Aorta (tissue), 5 donors: ENCODE data around the gene GSK3A. TPM values are rescaled to one million over a fixed set of nuclear protein-coding genes. Genes with fewer than 3 reads are reported as not detected.
"Not testable (repeated sequence)": the region's sequence is repeated elsewhere in the genome, so short reads cannot be mapped to it uniquely, and the experiment has no call there.

Experiments used
- ATAC-seq: fragments of 200-7000 bp; cut with Tn5 transposase; one replicate; pipeline ENCODE4 v1.9.1; 2022; ENCODE audit warnings: moderate library complexity; ENCODE audit not compliant: low FRiP score
- DNase-seq, 2 donors: peaks; one replicate each; pipeline ENCODE4 v3.0.0-alpha.2; 2020
- H3K27ac ChIP-seq, 2 donors: one replicate each; pipeline ENCODE4 v1.5.1; 2013; ENCODE audit warnings: low read length in 2 of 2, mild to moderate bottlenecking in 2 of 2, moderate library complexity in 2 of 2, control low read depth in 1 of 2, inconsistent platforms in 1 of 2, low read depth in 1 of 2
- H3K27me3 ChIP-seq, 2 donors: one replicate each; pipeline ENCODE4 v1.6.1; 2013; ENCODE audit warnings: control low read depth in 1 of 2, low read length in 1 of 2, mild to moderate bottlenecking in 1 of 2, moderate library complexity in 1 of 2; ENCODE audit not compliant: insufficient read depth in 2 of 2, control insufficient read depth in 1 of 2
- H3K36me3 ChIP-seq, 2 donors: one replicate each; pipeline ENCODE4 v1.6.1; 2013; ENCODE audit warnings: control low read depth in 1 of 2, low read length in 1 of 2, mild to moderate bottlenecking in 1 of 2; ENCODE audit not compliant: insufficient read depth in 2 of 2, control insufficient read depth in 1 of 2
- H3K4me1 ChIP-seq, 2 donors: one replicate each; pipeline ENCODE4 v1.6.1; 2013; ENCODE audit warnings: low read length in 2 of 2, control low read depth in 1 of 2, mild to moderate bottlenecking in 1 of 2, moderate library complexity in 1 of 2; ENCODE audit not compliant: insufficient read depth in 2 of 2, control insufficient read depth in 1 of 2
- H3K4me3 ChIP-seq, 2 donors: one replicate each; pipeline ENCODE4 v1.5.1; 2013; ENCODE audit warnings: low read length in 2 of 2, control low read depth in 1 of 2, mild to moderate bottlenecking in 1 of 2
- H3K9me3 ChIP-seq: one replicate; pipeline ENCODE4 v1.6.1; 2013; ENCODE audit warnings: mild to moderate bottlenecking, low read length; ENCODE audit not compliant: control insufficient read depth
- WGBS, 2 donors: extraction: QIAGEN DNeasy Blood & Tissue Kit; methylation state at CpG; one replicate each; pipeline ENCODE4 v1.1.7; 2013; 5-methylcytosine and 5-hydroxymethylcytosine counted together
- intact Hi-C, 2 donors: fragments of 100-400 bp; cut with DNase I; formaldehyde crosslinking; loops; one replicate each; pipeline versions ENCODE4 v1.14.2 to v1.15.0; 2022
- polyA plus RNA-seq, 2 donors: library from polyadenylated mRNA; stranded (reverse); fragments of 200-250 nt; gene quantifications; one replicate each; pipeline ENCODE4 v1.2.3, GENCODE V29; 2013
- total RNA-seq, 2 donors: library from RNA; stranded (reverse); fragmentation: NEBNext Ultra II Directional; extraction: Animal tissue kit (Norgen Biotek cat#: 25700); gene quantifications; one replicate each; pipeline ENCODE4 v1.2.1, GENCODE V29; 2021
- donor health status: healthy with polysubstance abuse.
- donor health status: Bipolar disorder and iron deficiency.
- donor health status: DM: no; HTN: no; CAD: no.
- donor health status: DM: no; HTN: no; CAD: no.
- donor health status: DM: yes; HTN: yes; CAD: no.

Gene GSK3A
- total and polyA plus RNA-seq, 4 donors = 28.8 to 40.7 (median 35.2) TPM

DNA sequence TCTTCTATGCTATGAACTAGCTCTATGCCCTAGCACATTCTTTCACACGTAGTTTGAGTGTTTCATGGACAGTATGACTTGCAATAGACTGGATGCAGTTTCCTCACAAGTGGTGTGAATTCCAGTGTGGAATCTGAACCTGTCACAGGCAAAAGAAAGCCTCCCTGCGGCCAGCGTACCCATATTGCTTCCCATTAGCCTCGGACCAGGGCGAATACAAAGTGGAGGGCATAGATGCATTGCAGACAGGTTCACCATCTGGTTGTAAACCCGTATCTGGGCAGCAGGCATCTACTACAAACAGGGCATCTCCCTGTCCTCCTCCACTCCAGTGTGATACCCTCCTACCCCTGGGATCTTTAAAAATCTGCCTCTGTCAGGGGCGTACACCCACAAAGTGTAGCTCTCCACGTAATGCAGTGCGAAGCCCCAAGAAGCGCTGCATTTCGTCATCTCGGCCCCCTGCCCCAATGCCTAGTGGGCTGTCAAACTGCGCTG, 25.3 kb upstream of the GSK3A start:
- Histone ChIP-seq H3K27ac (peak overlapping the region in 1 of 2 donors; percentile 80), H3K9me3 (no peaks in the 10 kb centered on the region), H3K27me3 (no peaks in the 10 kb centered on the region), H3K4me3 (no peak overlapping the region), H3K36me3 (peaks cover 0 to 2% of the 10 kb centered on the region in 2 donors), H3K4me1 (peaks cover 0 to 1% of the 10 kb centered on the region in 2 donors)
- intact Hi-C loops = loop anchor here in 1 of 2 donors (1.0 to 2.0 kb wide), 2 partner anchors 13 to 24 kb away; partner anchors contain the start of gene ERF
- 3 to 6% methylated on average over 13 of the region's 13 CpGs for WGBS, 2 donors
- no peak for DNase-seq
- ATAC-seq = no peak

DNA sequence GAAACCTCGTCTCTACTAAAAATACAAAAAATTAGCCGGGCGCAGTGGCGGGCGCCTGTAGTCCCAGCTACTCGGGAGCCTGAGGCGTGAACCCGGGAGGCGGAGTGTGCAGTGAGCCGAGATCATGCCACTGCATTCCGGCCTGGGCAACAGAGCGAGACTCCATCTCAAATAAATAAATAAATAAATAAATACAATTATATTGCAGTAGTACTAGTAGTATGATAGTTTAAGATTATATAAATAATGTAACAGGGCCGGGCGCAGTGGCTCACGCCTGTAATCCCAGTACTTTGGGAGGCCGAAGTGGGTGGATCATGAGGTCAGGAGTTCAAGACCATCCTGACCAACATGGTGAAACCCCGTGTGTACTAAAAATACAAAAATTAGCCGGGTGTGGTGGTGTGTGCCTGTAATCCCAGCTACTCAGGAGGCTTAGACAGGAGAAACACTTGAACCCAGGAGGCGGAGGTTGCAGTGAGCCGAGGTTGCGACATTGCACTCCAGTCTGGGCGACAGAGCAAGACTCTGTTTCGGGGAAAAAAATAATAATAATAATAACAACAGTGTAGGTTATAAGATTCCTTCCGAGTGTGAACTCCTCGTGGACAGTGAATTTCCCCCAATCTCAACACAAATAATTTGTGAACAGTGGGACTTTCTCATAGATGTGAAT, 24.7 kb upstream of the GSK3A start:
- intact Hi-C loops, H3K36me3 ChIP-seq, H3K27me3 ChIP-seq, H3K27ac ChIP-seq, H3K4me3 ChIP-seq, ATAC-seq, H3K4me1 ChIP-seq, H3K9me3 ChIP-seq, DNase-seq: not testable (repeated sequence)
- WGBS, 2 donors = 92% methylated on average over 22 to 25 of the region's 25 CpGs

DNA sequence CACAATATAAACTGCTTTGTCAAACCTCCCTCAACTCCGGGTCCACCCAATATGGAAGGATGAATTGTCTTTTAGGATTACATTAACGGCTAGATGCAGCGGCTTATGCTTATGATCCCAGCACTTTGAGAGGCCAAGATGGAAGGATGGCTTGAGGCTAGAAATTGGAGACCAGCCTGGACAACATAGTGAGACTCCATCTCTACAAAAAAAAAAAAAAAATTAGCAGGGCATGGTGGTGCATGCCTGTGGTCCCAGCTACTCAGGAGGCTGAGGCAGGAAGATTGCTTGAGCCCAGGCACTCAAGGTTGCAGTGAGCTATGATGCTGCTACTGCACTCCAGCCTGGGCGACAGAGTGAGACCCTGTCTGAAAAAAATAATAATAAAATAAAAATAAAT, 23.7 kb upstream of the GSK3A start:
- H3K36me3 ChIP-seq, H3K27ac ChIP-seq, H3K27me3 ChIP-seq, H3K9me3 ChIP-seq, H3K4me3 ChIP-seq, ATAC-seq, DNase-seq, H3K4me1 ChIP-seq, intact Hi-C loops: not testable (repeated sequence)
- WGBS, 2 donors = 88 to 94% methylated on average over 4 of the region's 4 CpGs

DNA sequence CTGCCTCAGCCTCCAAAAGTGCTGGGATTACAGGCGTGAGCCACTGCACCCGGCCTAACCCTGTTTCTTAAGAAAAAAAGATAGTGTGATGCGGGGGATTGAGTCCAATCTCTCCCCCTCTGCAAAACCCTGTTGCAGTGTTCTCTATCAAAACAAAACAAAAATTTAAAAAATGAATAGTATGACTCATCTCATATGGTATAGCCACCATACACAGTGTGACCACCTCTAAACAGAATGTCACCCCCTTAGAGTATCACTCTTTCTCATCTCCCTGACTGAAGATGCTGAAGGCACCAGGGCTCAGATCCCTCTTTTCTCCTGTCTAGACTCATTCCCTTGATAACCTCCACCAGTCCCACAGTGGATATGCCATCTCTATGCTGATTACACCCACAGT, 19.4 kb upstream of the GSK3A start:
- Histone ChIP-seq H3K4me1 (no peaks in the 10 kb centered on the region), H3K36me3 (no peaks in the 10 kb centered on the region), H3K27me3 (no peaks in the 10 kb centered on the region), H3K27ac (no peak overlapping the region), H3K4me3 (no peak overlapping the region), H3K9me3 (no peaks in the 10 kb centered on the region)
- 89 to 91% methylated on average over 3 of the region's 3 CpGs for WGBS, 2 donors
- intact Hi-C loops = no loop called here
- DNase-seq (no peak), ATAC-seq (no peak)

DNA sequence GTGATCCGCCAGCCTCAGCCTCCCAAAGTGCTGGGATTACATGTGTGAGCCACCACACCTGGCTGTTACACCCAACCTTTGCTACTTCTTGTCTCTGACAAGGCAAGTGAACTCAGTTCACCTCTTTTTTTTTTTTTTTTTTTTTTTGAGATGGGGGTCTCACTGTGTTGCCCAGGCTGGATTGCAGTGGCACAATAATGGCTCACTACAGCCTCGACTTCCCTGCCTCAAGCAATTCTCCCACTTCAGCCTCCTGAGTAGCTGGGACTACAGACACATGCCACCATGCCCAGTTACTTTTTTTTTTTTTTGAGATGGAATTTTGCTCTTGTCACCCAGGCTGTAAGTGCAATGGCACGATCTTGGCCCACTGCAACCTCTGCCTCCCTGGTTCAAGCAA, 15.4 kb upstream of the GSK3A start:
- ATAC-seq, H3K27me3 ChIP-seq, H3K36me3 ChIP-seq, intact Hi-C loops, H3K9me3 ChIP-seq, H3K4me3 ChIP-seq, H3K27ac ChIP-seq, H3K4me1 ChIP-seq, DNase-seq: not testable (repeated sequence)
- WGBS, 2 donors = 84 to 88% methylated on average over 3 of the region's 3 CpGs

DNA sequence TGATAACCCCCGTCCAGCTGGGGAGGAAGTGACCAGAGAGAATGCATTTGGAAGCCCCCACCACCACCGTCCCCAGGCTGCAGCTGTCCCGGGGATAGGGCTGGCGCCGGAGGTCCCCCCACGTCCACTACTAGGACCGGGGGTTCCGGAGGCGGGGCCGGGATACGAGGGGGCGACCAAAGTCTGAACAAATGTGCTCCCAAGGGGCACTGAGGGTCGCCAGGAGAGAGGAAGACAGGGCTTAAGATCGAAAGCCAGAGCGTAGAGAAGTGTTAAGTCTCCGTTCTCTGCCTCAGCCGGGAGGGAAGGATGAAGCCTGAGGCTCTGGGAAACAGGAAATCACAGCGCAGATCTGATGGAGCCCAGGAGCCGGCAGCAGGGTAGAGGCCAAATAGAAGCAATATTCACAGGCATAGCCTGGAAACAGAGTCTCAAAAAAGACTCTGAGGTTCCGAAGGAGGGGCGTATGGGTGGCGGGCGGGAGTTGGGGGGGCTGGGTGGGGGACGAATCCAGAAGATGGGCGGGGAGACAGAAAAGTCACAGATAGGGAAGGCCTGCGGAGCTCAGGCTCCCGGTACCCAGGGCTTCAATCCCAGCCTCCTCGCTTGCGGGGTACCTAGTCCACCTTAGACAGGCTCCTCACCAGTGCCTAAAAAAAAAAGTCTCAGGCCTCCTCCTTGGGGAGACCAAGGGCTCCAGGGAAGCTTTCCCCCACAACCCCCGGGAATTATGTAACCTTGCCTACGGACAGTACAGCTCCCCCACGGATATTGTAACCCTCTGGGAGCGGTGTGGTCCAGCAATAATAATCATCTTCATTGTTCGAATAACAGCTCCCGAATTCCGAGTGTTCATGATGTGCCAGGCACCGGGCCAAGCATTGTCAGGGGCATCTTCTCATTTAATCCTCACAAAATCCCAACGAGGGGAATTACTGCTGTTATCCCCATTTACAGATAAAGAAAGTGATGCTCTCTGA, 13.7 kb upstream of the GSK3A start:
- Histone ChIP-seq H3K9me3 (no peaks in the 10 kb centered on the region), H3K4me3 (peak overlapping the region; percentile 29 to 84), H3K36me3 (no peaks in the 10 kb centered on the region), H3K27ac (peak overlapping the region; percentile 46 to 84), H3K27me3 (peaks cover 0 to 2% of the 10 kb centered on the region in 2 donors), H3K4me1 (no peaks in the 10 kb centered on the region)
- WGBS, 2 donors = 4 to 5% methylated on average over 38 of the region's 38 CpGs
- intact Hi-C loops = loop anchor here in 1 of 2 donors (2.0 kb wide), 2 partner anchors 13 to 27 kb away; partner anchors contain the start of gene CIC
- DNase-seq = peak in 1 of 2 donors; percentile 82
- peak; percentile 17 for ATAC-seq

DNA sequence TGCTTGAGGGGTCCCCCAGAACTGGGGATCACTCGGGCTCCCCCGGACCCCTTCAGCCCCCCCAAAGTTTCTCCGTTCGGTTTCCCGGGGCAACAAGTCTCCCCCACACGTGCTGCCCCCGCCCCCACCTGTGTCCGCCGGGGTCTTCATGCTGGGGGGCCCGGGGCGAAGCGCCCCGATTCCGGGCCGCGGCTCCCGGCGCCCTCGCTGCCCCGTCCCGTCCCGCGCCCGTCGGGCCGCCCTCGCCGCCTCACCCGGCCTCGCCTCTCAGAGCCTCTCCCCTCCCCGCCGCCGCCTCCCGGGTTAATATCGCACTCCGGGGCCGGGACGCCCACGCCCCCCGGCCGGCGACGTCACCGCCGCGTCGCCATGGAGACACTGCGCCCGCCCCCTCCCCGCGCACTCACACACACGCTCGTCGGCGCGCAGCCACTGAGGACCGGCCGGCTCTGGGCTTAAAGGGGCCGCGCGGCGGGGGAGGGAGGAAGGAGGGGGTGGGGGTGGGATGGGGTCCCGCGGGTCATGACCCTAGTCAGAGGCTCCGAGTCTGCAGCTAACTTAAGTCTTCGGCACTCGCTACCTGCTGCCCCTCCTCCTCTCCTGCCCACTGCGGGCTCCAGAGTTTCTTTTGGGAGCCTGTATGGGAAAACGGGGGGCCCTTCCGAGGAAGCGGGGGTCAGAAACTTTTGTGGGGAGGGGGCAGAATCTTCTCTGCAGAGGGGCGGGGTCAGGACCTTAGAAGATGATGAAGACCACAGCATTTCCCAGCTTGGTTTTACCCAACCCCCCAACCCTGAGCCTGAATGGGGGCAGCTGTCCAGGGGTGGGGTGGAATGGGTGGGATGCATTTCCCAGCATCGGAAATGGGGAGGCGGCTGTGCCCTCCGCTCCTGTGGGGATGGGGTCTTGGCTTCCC, 12.7 kb upstream of the GSK3A start, which contains the start of gene ERF:
ERF (minus strand) TSS at position 279 of the 916 bp plus-strand sequence; CDS start at position 150, 129 bp downstream.
- 0 to 1% methylated on average over 44 to 75 of the region's 75 CpGs for WGBS, 2 donors
- Histone ChIP-seq H3K36me3 (no peaks in the 10 kb centered on the region), H3K27me3 (peaks cover 0 to 2% of the 10 kb centered on the region in 2 donors), H3K27ac (peak within 1 kb of the TSS; percentile 97 to 100), H3K4me3 (peak within 1 kb of the TSS; percentile 96 to 99), H3K9me3 (no peaks in the 10 kb centered on the region), H3K4me1 (no peaks in the 10 kb centered on the region)
- peak; percentile 96 to 98 for DNase-seq
- ATAC-seq = peak; percentile 92
- intact Hi-C loops = loop anchor here in 1 of 2 donors (2.0 kb wide), 2 partner anchors 14 to 28 kb away; partner anchors contain the start of gene CIC
